ENCODE results near the gene MKS1.

The MKS1 gene

DNA sequence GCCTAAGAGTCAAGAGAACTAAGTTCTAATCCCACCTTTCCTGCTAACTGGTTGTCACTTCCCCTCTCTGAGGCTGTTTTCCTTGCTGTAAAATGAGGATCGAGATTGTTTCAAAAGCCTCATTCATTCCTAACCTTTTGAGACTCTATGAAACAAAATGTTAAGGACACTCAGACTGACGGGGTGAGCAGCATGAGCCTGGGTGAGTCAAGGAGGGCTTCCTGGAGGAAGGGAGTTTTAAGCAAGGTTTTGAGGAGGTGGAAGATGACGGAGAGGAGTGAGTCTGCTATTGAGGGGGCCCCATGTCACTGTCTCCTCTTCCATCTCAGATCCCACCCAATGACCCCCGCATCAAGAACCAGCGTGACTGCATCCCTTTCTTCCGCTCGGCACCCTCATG, 22.4 kb downstream of the MKS1 start:
- no peak for DNase-seq

DNA sequence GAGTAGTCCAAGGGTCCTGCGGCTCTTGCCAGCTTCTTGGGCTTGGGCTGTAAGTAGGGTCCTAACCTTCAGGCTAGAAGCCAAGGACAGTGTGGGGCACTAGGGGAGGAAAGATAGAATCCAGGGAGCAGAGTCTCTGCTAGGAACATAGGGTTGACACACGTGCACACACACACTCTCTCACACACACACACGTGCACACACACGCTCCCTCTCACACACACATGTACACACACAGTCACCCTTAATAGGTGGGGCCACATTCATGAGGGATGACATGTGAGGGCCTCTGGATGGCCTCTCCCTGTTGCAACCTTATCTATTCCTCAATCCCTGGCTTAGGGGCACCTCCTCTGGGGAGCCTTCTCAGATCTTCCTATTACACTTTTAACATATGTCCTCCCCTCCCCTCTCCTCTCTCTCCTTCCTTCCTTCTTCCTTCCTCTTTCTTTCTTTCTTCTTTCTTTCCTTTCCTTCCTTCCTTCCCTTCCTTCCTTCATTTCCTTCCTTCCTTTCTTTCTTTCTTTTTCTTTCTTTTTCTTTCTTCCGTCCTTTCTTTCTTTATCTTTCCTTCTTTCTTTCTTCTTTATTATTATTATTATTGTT, 23.4 kb downstream of the MKS1 start:
- DNase-seq, result no peak

DNA sequence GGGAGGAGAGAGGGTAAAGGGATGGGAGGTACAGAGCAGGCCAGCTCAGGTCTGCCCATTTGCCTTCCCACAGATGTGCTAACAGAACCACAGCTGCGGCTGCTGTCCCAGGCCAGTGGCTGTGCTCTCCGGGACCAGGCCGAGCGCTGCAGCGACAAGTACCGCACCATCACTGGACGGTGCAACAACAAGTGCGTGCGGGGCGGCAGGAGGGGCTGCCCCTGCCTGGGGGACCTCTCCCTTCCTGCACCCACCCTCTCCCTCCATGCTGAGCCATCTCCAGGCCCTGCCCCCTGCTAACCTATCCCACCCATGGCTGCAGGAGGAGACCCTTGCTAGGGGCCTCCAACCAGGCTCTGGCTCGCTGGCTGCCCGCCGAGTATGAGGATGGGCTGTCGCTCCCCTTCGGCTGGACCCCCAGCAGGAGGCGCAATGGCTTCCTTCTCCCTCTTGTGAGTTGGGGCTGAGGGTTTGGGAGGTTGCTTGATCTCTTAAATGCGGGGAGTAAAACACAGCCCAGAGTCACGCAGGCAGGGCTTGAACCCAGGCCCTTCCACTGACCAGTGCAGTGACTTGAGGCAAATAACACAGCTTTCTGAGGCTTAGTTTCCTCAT, 25.3 kb downstream of the MKS1 start:
- peak; percentile 50 for DNase-seq

DNA sequence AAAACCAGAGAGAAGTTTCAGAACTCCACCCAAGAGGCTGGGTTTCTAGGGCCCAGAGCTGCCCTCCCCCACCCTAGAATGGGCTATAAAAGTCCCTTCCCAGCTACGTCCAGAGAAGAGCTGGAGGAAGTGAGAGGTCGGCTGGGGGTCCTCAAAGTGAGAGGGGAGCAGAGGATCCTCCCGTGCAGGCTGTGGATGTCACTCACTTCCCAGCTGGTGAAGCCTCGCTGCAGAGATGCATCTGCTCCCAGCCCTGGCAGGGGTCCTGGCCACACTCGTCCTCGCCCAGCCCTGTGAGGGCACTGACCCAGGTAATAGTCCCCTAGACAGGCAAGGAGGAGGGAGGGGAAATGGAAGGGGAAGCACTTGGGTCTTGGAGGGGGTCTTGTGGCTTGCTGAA, 26.4 kb downstream of the MKS1 start, which contains the start of gene EPX:
Gene EPX (plus strand): TSS at position 115 of the 400 bp plus-strand sequence. CDS start 121 bp downstream, at position 236.
- peak; percentile 50 for DNase-seq

DNA sequence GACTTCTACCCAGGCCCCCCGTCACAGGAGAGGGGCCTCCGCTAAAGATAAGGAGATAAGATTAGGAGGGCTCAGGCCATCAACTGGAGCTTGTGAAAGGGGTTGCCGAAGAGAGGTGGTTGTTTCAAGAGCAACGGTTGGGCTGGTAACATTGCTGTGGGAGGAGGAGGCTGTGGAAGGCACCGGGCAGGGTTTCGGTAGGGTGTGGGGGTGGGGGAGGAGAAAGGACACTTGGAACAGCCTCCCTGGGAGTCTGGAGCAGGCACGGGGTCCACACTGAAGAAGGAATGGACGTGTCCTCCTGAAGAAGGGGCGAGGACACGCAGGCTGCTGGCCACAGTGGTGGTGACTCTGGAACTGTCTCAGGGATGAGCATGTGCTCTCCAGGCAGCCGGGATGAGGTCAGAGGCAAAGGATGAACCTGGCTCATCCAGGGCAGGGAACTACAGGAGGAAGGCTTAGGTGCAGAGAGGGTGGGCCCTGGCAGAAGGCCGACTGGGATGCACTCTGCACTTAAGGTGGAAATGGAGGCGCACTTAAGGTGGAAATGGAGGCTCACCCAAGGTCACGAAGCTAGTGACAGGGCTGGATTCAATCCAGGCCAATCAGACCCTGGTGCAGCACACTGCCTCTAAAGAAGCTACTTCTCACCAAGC, 27.7 kb downstream of the MKS1 start:
- DNase-seq, result peak; percentile 63

DNA sequence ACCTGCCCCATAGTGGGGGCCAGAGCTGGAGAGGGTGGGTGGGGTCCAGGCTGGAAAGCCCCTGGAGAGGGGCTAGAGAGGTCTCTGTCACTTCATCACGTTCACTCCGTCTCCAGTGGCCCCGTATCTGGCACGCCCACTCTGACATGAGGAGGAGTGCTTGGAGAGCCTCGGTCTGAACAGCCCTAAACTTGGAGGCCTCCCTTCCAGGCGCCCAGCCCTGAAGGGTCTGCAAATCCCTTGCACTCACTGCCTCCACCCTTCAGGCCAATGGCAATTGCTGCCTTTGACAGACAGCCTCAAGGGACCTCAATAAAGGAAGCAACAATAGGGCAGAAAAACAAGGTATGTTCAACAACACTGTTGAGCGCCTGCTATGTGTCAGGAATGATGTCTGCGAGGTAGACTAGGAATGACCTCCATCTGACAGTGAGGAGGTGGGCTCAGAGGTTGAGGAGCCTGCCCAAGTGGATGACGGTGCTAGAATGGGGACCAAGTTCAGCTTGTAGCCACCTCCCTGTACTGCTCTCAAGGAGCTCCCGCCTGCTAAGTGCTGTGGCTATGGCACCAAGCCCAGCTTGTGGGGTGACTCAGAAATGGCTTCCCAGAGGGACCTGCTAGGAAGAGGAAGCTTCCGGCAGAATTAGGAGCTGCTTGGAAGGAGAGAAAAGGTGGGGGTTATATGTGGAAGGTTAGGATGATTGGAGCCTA, 29.5 kb downstream of the MKS1 start:
- peak; percentile 52 for DNase-seq

DNA sequence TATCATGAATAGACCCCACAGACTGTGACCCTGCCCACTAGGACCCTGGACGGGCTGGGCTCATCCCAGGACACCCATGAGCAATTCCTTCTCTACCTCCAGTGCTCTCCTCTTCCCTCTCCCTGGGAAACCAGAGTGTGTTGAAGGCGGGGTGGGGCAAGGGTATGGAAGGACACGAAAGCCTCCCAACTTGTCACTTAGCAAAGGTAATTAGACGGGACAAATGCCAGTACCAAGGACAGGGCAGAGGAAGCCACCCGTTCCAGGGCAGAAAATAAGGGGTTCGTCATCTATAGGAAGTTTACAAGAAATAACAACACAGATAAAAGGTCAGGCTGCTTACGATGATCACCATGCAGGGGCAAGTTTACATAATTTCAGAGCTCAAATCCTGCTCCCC, 31.4 kb downstream of the MKS1 start:
- peak; percentile 46 for DNase-seq

DNA sequence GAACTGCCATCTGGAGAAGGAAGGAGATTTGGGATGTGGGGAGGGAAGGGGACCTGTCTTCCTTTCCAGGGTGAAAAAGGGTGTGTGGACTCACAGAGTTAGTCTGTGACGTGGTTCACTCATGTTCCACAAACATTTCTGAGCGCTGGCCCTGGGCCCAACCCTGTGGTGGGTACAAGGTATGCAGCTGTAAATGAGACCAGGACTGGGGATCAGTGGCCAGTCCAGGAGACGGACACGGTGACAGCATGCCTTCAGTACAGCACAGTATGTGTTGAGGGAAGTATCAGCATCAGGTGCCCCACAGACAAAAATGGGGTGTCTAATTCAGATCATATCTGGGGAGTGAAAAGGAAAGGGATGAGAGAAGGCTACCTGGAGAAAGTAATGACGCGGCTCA, 32.0 kb downstream of the MKS1 start:
- DNase-seq, result peak; percentile 53

DNA sequence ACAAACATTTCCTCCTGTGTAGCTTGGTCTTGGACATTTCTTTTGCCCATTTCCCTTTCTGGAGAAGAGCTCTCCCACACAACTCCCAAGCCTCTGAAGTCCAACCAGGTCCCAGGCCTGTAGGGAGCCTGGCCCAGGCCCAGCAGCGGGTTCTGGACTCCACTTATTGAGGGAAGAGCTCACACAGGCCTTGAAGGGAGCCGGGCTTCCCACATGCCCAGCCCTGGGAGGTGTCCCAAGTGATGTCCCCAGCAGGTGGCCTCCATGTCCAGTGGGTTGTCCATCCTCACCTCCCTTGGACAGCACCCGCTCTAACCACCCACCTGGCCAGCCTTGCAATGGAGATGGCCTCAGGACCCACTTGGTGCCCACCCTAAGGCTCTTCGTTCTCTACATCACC, 32.5 kb downstream of the MKS1 start:
- peak; percentile 39 for DNase-seq

DNA sequence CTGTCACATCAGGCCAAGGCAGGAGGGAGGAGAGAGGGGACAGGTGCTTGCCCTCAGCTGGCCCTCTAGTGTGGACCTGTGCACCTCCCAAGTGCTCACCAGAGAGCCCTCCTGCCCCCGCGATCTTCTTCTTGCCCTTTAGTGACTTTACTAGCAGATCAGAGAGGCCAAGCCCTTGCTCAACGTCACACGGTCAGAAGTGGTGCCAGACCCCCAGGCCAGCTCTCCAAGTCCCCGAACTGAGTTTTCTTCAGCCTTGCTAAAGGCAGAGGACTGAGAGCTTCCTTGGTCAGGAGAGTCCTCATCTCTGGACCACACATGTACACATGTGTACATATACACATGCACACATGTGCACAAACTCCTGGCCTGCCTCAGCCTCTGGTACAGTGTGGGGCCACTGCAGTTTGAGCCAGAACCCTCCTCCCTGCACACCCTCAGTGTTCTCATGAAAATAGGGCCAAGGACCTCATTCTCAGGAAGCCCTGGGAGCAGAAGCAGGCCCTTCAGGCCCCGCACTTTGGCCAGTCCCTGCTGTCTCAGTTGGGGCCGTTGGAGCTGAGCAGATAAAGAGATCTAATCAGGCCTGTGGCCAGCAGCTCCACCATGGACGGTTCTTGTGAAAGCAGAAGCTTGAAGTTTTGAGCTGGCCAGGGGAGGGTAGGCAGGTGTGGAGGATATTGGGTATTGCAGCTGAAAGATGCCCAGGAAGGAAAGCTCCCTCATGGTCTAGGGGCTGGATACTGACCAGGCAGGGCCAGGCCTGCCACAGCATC, 33.9 kb downstream of the MKS1 start:
- DNase-seq, result peak; percentile 54

DNA sequence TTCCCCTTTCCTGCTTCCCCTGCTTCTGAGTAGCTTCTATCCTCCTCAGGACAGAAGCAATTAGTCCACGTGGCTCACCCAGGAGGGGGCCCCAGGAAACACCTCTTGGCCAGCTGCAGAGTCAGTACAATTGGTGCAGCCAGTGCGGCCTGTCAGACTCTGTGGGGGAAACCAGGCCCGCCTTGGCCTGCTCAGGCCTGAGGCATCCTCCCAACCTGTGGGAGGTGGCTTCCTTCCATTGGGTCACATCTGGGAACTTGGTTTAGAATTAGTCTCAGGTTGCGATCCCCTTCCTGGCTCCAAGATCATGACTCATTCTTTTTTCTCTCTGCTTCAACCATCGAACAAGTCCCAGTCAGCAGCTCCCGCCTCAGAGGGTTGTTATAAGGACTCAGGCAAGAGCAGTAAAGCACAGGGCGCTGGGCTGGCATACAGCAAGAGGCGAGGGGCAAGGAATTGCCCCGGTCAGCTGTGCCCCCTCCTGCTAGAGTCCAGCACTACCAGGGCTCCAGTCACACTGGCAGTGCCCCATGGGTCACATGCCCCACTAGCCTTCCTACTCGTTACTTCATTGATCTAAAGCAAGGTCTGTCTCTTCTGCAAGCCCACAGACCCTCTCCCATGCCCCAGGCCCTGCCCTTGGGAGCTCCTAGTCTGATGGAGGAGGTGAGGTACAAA, 34.6 kb downstream of the MKS1 start:
- DNase-seq, result peak; percentile 97

DNA sequence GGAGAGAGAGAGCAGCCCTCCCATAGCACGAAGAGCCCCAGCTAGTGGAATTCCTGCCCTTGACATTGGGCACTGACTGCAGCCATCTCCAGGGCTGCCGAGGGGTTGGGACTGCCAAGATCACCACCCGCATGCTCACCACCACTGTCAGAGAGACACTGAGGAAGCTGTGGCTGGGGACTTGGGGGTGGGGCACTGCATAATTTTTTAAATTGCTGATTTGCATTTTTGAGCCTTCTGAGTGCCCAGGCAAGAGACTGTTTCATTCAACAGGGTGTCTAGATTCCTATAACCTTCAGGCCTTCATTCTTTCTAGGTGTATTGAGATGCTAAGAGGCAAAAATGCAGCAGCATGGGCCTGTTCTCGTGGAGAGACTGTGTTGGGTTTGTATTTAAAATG, 35.5 kb downstream of the MKS1 start:
- peak; percentile 7 for DNase-seq

DNA sequence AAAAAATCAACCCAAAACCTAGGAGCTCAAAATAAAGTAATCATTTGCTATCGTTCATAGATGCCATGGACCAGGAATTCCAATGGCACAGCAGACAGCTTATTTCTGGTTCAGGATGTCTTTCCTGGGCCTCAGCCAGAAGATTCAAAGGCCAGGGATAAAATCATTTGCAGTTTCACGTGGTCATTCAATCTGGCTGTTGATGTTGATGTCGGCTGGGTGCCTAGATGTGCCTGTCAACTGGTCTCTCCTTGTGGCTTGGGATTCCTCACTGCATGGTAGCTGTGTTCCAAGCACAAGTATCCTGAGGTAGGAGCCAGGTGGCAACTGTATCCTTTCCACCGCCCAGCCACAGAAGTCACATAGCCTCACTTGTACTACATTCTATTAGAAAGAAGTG, 37.3 kb downstream of the MKS1 start:
- no peak for DNase-seq

DNA sequence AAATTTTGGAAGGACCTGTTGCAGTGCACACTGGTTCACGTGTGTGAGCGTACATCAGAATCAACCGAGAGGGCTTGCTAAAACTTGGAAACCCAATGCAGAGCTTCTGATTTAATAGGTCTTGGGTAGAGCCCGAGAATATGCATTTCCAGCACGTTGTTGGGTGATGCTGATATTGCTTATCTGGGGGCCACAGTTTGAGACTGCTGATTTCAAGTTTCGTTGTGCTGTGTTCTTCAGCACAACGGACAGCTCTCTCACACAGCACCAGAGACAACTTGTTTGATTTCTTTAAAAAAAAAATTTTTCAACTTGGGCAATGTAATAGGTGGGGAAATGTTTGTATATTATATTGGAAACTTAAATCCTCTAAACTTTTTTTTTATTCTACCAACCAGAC, 42.9 kb downstream of the MKS1 start:
- no peak for DNase-seq

DNA sequence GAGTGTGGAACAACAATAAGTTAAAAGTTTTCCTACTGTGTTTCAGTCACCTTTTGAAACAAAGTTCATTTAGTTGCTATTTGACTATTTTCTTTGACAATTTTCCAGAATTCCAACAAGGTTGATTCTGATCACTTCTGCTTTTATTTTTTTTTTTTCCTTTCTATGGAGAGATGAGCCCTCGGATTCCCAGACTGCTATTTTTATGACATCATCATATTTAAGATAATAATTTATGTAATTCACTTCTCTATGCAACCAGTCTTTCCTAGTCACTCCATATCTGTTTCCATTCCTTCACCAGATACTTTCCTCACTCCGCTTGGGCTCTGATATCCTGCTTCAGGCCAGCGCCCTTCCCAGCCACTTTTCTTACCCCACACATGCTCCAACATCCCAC, 44.2 kb downstream of the MKS1 start:
- DNase-seq, result no peak

DNA sequence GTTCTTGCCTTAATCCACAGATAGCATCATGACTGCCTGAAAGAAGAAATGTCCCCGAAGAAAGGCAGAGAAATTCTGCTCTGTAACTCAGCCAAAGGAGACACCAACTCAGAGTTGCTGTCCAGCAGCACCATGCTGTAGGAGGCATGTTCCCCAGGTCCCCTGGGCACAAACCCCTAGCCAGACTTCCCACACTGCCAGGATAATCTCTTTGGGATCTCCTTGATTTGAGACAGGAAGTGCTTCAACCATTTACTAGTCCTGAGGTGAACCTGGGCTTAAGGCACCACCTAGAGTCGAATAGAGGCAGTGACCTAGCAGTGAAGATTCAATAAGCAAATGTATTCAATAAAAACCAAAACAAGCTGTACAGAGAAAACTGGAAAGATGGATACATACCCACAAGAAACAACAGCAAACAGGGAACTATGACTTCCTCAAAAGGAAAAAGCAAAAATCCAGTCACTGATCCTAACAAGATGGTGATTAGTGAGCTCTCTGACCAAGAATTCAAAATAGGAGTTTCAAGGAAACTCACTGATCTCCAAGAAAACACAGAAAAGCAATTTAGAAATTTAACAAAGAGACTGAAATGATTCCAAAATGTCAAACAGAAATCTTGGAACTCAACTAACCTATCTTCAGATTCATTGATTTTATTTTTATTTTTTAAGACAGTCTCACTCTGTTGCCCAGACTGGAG, 46.5 kb downstream of the MKS1 start:
- peak; percentile 83 for DNase-seq

DNA sequence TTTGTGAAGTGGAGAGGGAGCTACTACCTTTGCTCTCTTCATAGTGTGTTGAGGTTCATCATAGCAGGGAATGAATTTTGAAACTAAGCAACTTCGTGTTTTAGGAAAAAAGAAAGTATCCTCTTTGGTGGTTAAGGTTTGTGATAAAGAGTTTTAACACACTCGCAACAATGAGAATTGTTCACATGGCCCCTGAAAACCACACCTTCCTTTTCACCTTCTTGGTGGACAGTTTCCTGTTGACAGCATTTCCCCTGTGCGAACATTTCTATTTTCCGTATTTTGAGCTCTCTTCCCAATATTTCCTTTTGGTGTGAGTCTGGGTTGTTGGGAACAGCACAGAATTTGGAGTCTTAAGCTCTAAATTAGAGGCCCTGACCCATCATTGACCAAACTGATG, 48.4 kb downstream of the MKS1 start:
- DNase-seq, result no peak

DNA sequence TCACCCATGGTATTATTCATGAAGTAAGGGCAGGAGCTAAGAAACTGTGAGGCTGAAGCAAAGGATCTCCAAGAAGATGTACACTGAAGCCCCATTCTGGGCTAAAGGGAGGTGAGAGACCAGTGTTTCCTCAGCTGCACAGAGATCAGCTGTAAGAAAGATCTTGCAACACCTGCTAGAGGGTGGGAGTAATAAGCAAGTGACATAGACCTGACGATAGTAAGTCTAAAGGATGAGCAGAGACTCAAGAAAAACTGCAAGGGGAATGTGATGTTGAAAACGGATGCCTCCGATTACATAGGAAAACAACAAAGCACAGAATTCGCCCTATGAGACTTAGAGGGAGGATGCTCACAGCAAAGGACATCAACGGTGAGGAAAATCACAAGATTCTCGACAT, 52.4 kb downstream of the MKS1 start, which contains the start of gene OR4D2:
Gene OR4D2 (plus strand): TSS at position 301 of the 400 bp plus-strand sequence. CDS start 2,674 bp downstream, outside the sequence.
- peak; percentile 29 for DNase-seq

DNA sequence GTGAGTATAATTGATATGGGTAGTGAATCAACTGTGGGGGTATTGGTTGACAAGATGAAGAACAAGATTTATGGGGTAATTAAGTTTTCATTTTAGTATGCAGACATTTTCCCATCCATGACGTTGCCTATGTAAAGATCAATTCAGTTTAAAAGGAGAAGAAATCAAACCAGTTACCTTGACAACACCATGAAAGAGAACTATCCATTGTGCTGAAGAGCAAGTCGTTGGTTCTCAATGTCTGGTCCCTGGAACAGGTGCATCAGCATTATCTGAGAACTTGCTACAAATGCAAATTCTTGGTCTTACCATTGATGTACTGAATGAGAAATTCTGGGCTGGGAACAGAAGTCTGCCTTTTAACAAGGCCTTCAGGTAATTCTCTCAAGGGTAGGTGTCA, 53.1 kb downstream of the MKS1 start:
- DNase-seq, result peak; percentile 36

DNA sequence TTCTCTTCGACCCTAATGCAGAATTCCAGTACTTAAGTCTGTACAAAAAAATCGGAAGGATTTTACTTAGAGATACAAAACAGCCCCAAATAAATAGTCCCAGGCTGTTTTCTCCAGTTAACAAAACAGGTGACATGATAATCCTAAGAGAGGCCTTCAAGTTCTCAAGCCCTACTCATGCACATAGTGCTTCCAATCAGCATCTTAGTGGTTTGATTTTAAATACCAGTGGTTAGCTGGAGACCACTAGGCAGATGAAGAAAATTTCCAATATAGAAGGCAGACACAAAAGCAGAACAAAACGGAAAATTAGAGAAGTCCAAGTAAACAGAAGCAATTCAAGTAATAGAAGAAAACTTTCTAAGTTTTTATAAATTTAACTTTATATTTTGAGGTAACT, 57.5 kb downstream of the MKS1 start:
- no peak for DNase-seq

DNA sequence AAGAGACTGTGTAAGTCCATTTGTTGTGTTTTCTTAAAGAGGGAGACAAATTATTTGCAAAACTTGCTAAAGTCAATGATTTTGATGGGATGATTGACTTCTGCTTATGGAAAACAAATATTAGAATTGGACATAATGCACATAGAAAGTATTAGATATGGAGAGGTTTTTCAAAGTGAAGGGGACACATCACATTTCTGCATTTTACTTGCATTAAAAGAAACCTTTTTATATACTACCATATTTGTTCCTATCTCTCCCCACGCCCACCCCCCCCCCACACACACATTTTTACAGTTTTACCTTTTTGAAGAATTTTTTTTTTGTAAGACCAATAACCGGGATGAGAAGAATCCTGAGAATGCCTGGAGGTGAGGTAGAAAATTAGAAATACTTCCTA, 60.9 kb downstream of the MKS1 start:
- no peak for DNase-seq

Measured in islet precursor cell (in vitro differentiated cells).